ENCODE data around the gene ZNF609.

The ZNF609 gene

GRCh38 chr15:64731805-64732151 lies 271.4 kb downstream of the ZNF609 start:
- no peak for DNase-seq (ENCODE audit: low spot score)

- DNase-seq (ENCODE audit: low spot score), result no peak
Measured at GRCh38 chr15:64732156-64732860, 271.9 kb downstream of the ZNF609 start.

Data from hematopoietic multipotent progenitor cell treated with erythropoietin and hydrocortisone succinate and interleukin-3 and kit ligand, for 17 days (in vitro differentiated cells).